WTC11 (cell line): Measurements from ENCODE around the gene POLR1G. TPM values are rescaled to one million over a fixed set of nuclear protein-coding genes. Genes with fewer than 3 reads are reported as not detected.

Experiments used
- ATAC-seq: fragments of 200-7000 bp; cut with Tn5 transposase; 2 replicates; pipeline ENCODE4 v1.10.0; 2021; ENCODE audit warnings: mild to moderate bottlenecking, moderate library complexity
- CTCF ChIA-PET: fragments of 300-600 bp; sonication (Branson Sonifier 250); formaldehyde crosslinking; loops from one replicate; lab custom pipeline; 2021; ENCODE audit warnings: antibody characterized with exemption; lab: Charles Lee
- POLR2A ChIA-PET: fragments of 350-600 bp; sonication (Branson Sonifier 250); formaldehyde crosslinking; loops from one replicate; lab custom pipeline; 2021; ENCODE audit warnings: antibody characterized with exemption; lab: Charles Lee
- DNase-seq: peaks from one replicate; pipeline ENCODE4 v3.0.0; 2021; ENCODE audit warnings: low spot score
- H3K27ac Mint-ChIP-seq: 2 replicates; pipeline ENCODE4 v1.8.0; 2021; ENCODE audit warnings: mixed read lengths
- H3K27me3 Mint-ChIP-seq: 2 replicates; pipeline ENCODE4 v1.8.0; 2021; ENCODE audit warnings: low read depth, mild to moderate bottlenecking, moderate library complexity, mixed read lengths
- H3K36me3 Mint-ChIP-seq: 2 replicates; pipeline ENCODE4 v1.8.0; 2021; ENCODE audit warnings: mixed read lengths
- H3K4me1 Mint-ChIP-seq: 2 replicates; pipeline ENCODE4 v1.8.0; 2022; ENCODE audit warnings: mixed read lengths
- H3K4me3 Mint-ChIP-seq: 2 replicates; pipeline ENCODE4 v1.8.0; 2021; ENCODE audit warnings: mild to moderate bottlenecking, moderate library complexity, mixed read lengths
- H3K9me3 Mint-ChIP-seq: 2 replicates; pipeline ENCODE4 v1.8.0; 2021; ENCODE audit warnings: mixed read lengths
- AR ChIP-seq: fragments of 250-450 bp; sonication (Bioruptor Pico); IDR thresholded peaks from 2 replicates; pipeline ENCODE4 v1.9.0; 2021; ENCODE audit warnings: mild to moderate bottlenecking
- ATF1 ChIP-seq: sonication (generic); formaldehyde crosslinking; IDR thresholded peaks from 2 replicates; pipeline ENCODE4 v1.8.1; 2023; ENCODE audit warnings: mild to moderate bottlenecking, moderate library complexity, missing genetic modification reagents
- CBFB ChIP-seq: sonication (generic); formaldehyde crosslinking; IDR thresholded peaks from 2 replicates; pipeline ENCODE4 v1.8.1; 2022; ENCODE audit warnings: mild to moderate bottlenecking, low read depth, missing genetic modification reagents
- CTCF ChIP-seq: fragments of 200-600 bp; IDR thresholded peaks from 2 replicates; pipeline ENCODE4 v1.8.0; 2022; ENCODE audit warnings: antibody characterized with exemption
- E2F4 ChIP-seq: sonication (generic); formaldehyde crosslinking; IDR thresholded peaks from 2 replicates; pipeline ENCODE4 v1.8.1; 2022; ENCODE audit warnings: low read depth, mild to moderate bottlenecking, moderate library complexity, missing genetic modification reagents, borderline replicate concordance
- ELF4 ChIP-seq: sonication (generic); formaldehyde crosslinking; IDR thresholded peaks from 2 replicates; pipeline ENCODE4 v1.8.1; 2022; ENCODE audit warnings: low read depth, mild to moderate bottlenecking, moderate library complexity, missing genetic modification reagents
- EMX1 ChIP-seq: fragments of 250-450 bp; sonication (Bioruptor Pico); IDR thresholded peaks from 2 replicates; pipeline ENCODE4 v1.8.0; 2021; ENCODE audit warnings: mild to moderate bottlenecking
- FOXK1 ChIP-seq: sonication (generic); formaldehyde crosslinking; IDR thresholded peaks from 2 replicates; pipeline ENCODE4 v1.8.0; 2022; ENCODE audit warnings: mild to moderate bottlenecking, moderate library complexity, missing genetic modification reagents
- IRF1 ChIP-seq: sonication (generic); formaldehyde crosslinking; IDR thresholded peaks from 2 replicates; pipeline ENCODE4 v1.8.0; 2023; ENCODE audit warnings: missing genetic modification reagents
- JAZF1 ChIP-seq: fragments of 250-450 bp; sonication (Bioruptor Pico); IDR thresholded peaks from 2 replicates; pipeline ENCODE4 v1.9.0; 2021; ENCODE audit warnings: moderate library complexity, mild to moderate bottlenecking, inconsistent platforms
- SMAD3 ChIP-seq: sonication (generic); formaldehyde crosslinking; IDR thresholded peaks from 2 replicates; pipeline ENCODE4 v1.8.0; 2022; ENCODE audit warnings: missing genetic modification reagents, mild to moderate bottlenecking, borderline replicate concordance
- SP1 ChIP-seq: sonication (generic); formaldehyde crosslinking; conservative IDR thresholded peaks from 2 replicates; pipeline ENCODE4 v1.8.1; 2022; ENCODE audit warnings: missing genetic modification reagents
- USF1 ChIP-seq: sonication (generic); formaldehyde crosslinking; IDR thresholded peaks from 2 replicates; pipeline ENCODE4 v1.8.0; 2022; ENCODE audit warnings: mild to moderate bottlenecking, missing genetic modification reagents
- ZNF263 ChIP-seq: sonication (generic); formaldehyde crosslinking; IDR thresholded peaks from 2 replicates; pipeline ENCODE4 v1.8.1; 2022; ENCODE audit warnings: low read depth, mild to moderate bottlenecking, moderate library complexity, missing genetic modification reagents
- ZNF317 ChIP-seq: sonication (generic); formaldehyde crosslinking; IDR thresholded peaks from 2 replicates; pipeline ENCODE4 v1.8.1; 2023; ENCODE audit warnings: low read depth, mild to moderate bottlenecking, moderate library complexity, missing genetic modification reagents, borderline replicate concordance
- total RNA-seq: library from RNA; stranded (reverse); gene quantifications from 3 replicates; pipeline ENCODE4 v1.2.3, GENCODE V29; 2021
- TF ChIP-seq, protein P1 (sequence below): fragments of 250-450 bp; sonication (Bioruptor Pico); IDR thresholded peaks from 2 replicates; pipeline ENCODE4 v1.8.0; 2021; ENCODE audit warnings: mild to moderate bottlenecking
- TF ChIP-seq, protein P2 (sequence below): sonication (generic); formaldehyde crosslinking; conservative IDR thresholded peaks from 2 replicates; pipeline ENCODE4 v1.8.1; 2022; ENCODE audit warnings: mild to moderate bottlenecking, missing genetic modification reagents
- TF ChIP-seq, protein P3 (sequence below): sonication (generic); formaldehyde crosslinking; IDR thresholded peaks from 2 replicates; pipeline ENCODE4 v1.8.0; 2022; ENCODE audit warnings: missing genetic modification reagents
- TF ChIP-seq, protein P4 (sequence below): sonication (generic); formaldehyde crosslinking; IDR thresholded peaks from 2 replicates; pipeline ENCODE4 v1.8.1; 2023; ENCODE audit warnings: mild to moderate bottlenecking, missing genetic modification reagents, moderate library complexity

Gene POLR1G
- total RNA-seq, 1 experiment from 2014 or later: 38.1 TPM

DNA sequence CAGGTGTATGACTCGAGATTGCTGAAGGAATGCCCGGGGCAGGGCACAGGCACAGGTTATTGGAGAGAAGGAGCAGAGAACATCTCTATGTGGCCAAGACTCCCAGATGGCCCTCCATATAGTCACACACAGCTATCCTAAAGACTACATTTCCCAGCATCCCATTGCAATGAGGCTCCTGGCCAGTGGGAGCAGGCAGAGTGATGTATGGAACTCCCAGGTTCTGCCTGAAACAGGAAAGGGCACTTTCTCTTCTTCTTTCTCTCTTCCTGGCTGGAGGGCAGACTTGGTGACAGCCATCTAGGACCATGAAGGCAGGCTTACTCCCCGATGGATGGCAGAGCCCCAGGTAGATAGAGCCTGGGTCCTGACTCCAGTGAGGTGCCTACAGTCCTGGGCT, 15.1 kb upstream of the POLR1G start:
- H3K27ac Mint-ChIP-seq: peak overlapping the region; percentile 95; the same call in 1 of the 2 replicates
- H3K36me3 Mint-ChIP-seq: peaks cover 3% of the 10 kb centered on the region; the same call in 1 of the 2 replicates
- peaks cover 32% of the 10 kb centered on the region for H3K27me3 Mint-ChIP-seq

More for the DNA sequence above, 15.1 kb upstream of the POLR1G start:
- peak; percentile 81 for ATAC-seq
- peak; percentile 46 for DNase-seq
- CTCF ChIA-PET: interaction anchor here (0.7 to 3.3 kb wide), 8 partner anchors 8 to 251 kb away, joined by 3 to 35 read pairs (median 4); partner anchors contain the start of gene PPP1R13L
- peaks cover 5% of the 10 kb centered on the region for H3K4me1 Mint-ChIP-seq
- POLR2A ChIA-PET: interaction anchor here (0.5 to 0.9 kb wide), 3 partner anchors 13 to 172 kb away, joined by 3 to 7 read pairs (median 3); no protein-coding TSS in a partner anchor
- H3K4me3 Mint-ChIP-seq: no peak overlapping the region
- no peak for TF ChIP-seq SMAD3 (CRISPR knock-in tag)
- TF ChIP-seq E2F4: no peak
- TF ChIP-seq, protein P1, sequence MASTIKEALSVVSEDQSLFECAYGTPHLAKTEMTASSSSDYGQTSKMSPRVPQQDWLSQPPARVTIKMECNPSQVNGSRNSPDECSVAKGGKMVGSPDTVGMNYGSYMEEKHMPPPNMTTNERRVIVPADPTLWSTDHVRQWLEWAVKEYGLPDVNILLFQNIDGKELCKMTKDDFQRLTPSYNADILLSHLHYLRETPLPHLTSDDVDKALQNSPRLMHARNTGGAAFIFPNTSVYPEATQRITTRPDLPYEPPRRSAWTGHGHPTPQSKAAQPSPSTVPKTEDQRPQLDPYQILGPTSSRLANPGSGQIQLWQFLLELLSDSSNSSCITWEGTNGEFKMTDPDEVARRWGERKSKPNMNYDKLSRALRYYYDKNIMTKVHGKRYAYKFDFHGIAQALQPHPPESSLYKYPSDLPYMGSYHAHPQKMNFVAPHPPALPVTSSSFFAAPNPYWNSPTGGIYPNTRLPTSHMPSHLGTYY (CRISPR knock-in tag): no peak
- no peak for TF ChIP-seq FOXK1 (CRISPR knock-in tag)
- no peak for TF ChIP-seq EMX1
- TF ChIP-seq JAZF1 (CRISPR knock-in tag): no peak
- no peak for TF ChIP-seq ATF1 (CRISPR knock-in tag)
- TF ChIP-seq ZNF263: no peak
- TF ChIP-seq ZNF317 (CRISPR knock-in tag): no peak
- TF ChIP-seq, protein P2, sequence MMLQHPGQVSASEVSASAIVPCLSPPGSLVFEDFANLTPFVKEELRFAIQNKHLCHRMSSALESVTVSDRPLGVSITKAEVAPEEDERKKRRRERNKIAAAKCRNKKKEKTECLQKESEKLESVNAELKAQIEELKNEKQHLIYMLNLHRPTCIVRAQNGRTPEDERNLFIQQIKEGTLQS: no peak
- TF ChIP-seq CBFB (CRISPR knock-in tag): no peak
- TF ChIP-seq ELF4: no peak
- TF ChIP-seq, protein P3, sequence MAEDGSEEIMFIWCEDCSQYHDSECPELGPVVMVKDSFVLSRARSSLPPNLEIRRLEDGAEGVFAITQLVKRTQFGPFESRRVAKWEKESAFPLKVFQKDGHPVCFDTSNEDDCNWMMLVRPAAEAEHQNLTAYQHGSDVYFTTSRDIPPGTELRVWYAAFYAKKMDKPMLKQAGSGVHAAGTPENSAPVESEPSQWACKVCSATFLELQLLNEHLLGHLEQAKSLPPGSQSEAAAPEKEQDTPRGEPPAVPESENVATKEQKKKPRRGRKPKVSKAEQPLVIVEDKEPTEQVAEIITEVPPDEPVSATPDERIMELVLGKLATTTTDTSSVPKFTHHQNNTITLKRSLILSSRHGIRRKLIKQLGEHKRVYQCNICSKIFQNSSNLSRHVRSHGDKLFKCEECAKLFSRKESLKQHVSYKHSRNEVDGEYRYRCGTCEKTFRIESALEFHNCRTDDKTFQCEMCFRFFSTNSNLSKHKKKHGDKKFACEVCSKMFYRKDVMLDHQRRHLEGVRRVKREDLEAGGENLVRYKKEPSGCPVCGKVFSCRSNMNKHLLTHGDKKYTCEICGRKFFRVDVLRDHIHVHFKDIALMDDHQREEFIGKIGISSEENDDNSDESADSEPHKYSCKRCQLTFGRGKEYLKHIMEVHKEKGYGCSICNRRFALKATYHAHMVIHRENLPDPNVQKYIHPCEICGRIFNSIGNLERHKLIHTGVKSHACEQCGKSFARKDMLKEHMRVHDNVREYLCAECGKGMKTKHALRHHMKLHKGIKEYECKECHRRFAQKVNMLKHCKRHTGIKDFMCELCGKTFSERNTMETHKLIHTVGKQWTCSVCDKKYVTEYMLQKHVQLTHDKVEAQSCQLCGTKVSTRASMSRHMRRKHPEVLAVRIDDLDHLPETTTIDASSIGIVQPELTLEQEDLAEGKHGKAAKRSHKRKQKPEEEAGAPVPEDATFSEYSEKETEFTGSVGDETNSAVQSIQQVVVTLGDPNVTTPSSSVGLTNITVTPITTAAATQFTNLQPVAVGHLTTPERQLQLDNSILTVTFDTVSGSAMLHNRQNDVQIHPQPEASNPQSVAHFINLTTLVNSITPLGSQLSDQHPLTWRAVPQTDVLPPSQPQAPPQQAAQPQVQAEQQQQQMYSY (CRISPR knock-in tag): no peak
- no peak for TF ChIP-seq CTCF
- TF ChIP-seq IRF1 (CRISPR knock-in tag): no peak
- no peak for TF ChIP-seq AR
- no peak for TF ChIP-seq SP1 (CRISPR knock-in tag)
- no peak for TF ChIP-seq USF1 (CRISPR knock-in tag)
- TF ChIP-seq, protein P4, sequence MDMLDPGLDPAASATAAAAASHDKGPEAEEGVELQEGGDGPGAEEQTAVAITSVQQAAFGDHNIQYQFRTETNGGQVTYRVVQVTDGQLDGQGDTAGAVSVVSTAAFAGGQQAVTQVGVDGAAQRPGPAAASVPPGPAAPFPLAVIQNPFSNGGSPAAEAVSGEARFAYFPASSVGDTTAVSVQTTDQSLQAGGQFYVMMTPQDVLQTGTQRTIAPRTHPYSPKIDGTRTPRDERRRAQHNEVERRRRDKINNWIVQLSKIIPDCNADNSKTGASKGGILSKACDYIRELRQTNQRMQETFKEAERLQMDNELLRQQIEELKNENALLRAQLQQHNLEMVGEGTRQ (CRISPR knock-in tag): no peak
- H3K9me3 Mint-ChIP-seq: no peaks in the 10 kb centered on the region
